Lower leg skin (tissue), 3 donors: Measurements from ENCODE around the gene C1orf159.

ENCODE experiments used
- CTCF ChIP-seq, 3 donors: fragments of 450-650 bp; IDR thresholded peaks; one replicate each; pipeline ENCODE4 v1.5.1; 2016; ENCODE audit warnings: antibody characterized with exemption in 3 of 3, mild to moderate bottlenecking in 3 of 3, moderate library complexity in 2 of 3
- POLR2A ChIP-seq, 2 donors: fragments of 450-650 bp; IDR thresholded peaks; one replicate each; pipeline ENCODE4 v1.6.1; 2016 to 2017; ENCODE audit warnings: antibody characterized with exemption in 2 of 2, mild to moderate bottlenecking in 1 of 2, moderate library complexity in 1 of 2

GRCh38 chr1:1067860-1068516, 47.9 kb downstream of the C1orf159 start:
- no peak for TF ChIP-seq CTCF (IDR thresholded peaks at IDR 0.05)
- TF ChIP-seq POLR2A (IDR thresholded peaks at IDR 0.05) = no peak
